DOHH2 (cell line): ENCODE data around the gene ADARB1.

Experiments used
- H3F3A ChIP-seq: fragments of 200-600 bp; sonication (generic), shearing (Covaris generic); 2 replicates; pipeline ENCODE4 v1.6.0; 2016; ENCODE audit warnings: antibody characterized with exemption, mild to moderate bottlenecking; ENCODE audit not compliant: control insufficient read depth, insufficient read depth
- H3K27ac ChIP-seq: fragments of 200-600 bp; sonication (generic); 2 replicates; pipeline ENCODE4 v1.5.1; 2014; ENCODE audit warnings: low read depth, mild to moderate bottlenecking, low read length, moderate library complexity
- H3K27me3 ChIP-seq: fragments of 200-600 bp; sonication (generic); 2 replicates; pipeline ENCODE4 v1.6.1; 2014; ENCODE audit warnings: mild to moderate bottlenecking, low read length, mixed read lengths; ENCODE audit not compliant: control insufficient read depth
- H3K36me3 ChIP-seq: fragments of 200-600 bp; sonication (generic); 2 replicates; pipeline ENCODE4 v1.6.1; 2014; ENCODE audit warnings: mild to moderate bottlenecking, low read length, moderate library complexity, mixed read lengths; ENCODE audit not compliant: control insufficient read depth
- H3K4me1 ChIP-seq: fragments of 200-600 bp; sonication (generic); 2 replicates; pipeline ENCODE4 v1.6.1; 2014; ENCODE audit warnings: mild to moderate bottlenecking, low read length, mixed read lengths; ENCODE audit not compliant: control insufficient read depth
- H3K4me2 ChIP-seq: fragments of 200-600 bp; sonication (generic); 2 replicates; pipeline ENCODE4 v1.6.0; 2014; ENCODE audit warnings: mild to moderate bottlenecking, low read length, moderate library complexity
- H3K4me3 ChIP-seq: fragments of 200-600 bp; sonication (generic); 2 replicates; pipeline ENCODE4 v1.5.1; 2014; ENCODE audit warnings: mild to moderate bottlenecking, low read length, mixed read lengths
- H3K79me2 ChIP-seq: fragments of 200-600 bp; sonication (generic); 2 replicates; pipeline ENCODE4 v1.6.1; 2014; ENCODE audit warnings: mild to moderate bottlenecking, low read length, mixed read lengths; ENCODE audit not compliant: control insufficient read depth
- H3K9me2 ChIP-seq: fragments of 200-600 bp; sonication (generic); replicated peaks from 2 replicates; pipeline ENCODE4 v1.6.1; 2014; ENCODE audit warnings: mild to moderate bottlenecking, low read length, mixed read lengths; ENCODE audit not compliant: control insufficient read depth
- H3K9me3 ChIP-seq: fragments of 200-600 bp; sonication (generic); 2 replicates; pipeline ENCODE4 v1.6.1; 2014; ENCODE audit warnings: antibody characterized with exemption, low read length, mixed read lengths; ENCODE audit not compliant: control insufficient read depth, insufficient read depth
- H4K20me1 ChIP-seq: fragments of 200-600 bp; sonication (generic); 2 replicates; pipeline ENCODE4 v1.6.0; 2014; ENCODE audit warnings: low read depth, mild to moderate bottlenecking, antibody characterized with exemption, low read length, moderate library complexity; ENCODE audit not compliant: control insufficient read depth, insufficient read depth
- CTCF ChIP-seq: fragments of 200-600 bp; sonication (generic); IDR thresholded peaks from one replicate; pipeline ENCODE4 v1.5.1; 2014; ENCODE audit warnings: antibody characterized with exemption, mild to moderate bottlenecking, low read depth, low read length; ENCODE audit not compliant: poor library complexity, severe bottlenecking
- EZH2phosphoT487 ChIP-seq: fragments of 200-600 bp; sonication (generic); IDR thresholded peaks from 2 replicates; pipeline ENCODE4 v1.6.1; 2017; ENCODE audit warnings: borderline replicate concordance, mild to moderate bottlenecking, antibody characterized with exemption, low read length, moderate library complexity, mixed read lengths

ADARB1 gene

GRCh38 chr21:45168522-45168921, 94.1 kb downstream of the ADARB1 start:
- H3K4me2 ChIP-seq, result no peak overlapping the region
- H3K9me2 ChIP-seq, result no peaks in the 10 kb centered on the region
- H3K27ac ChIP-seq, result no peak overlapping the region
- TF ChIP-seq CTCF (no peak), EZH2phosphoT487 (no peak)
- H3K27me3 ChIP-seq, result no peaks in the 10 kb centered on the region
- H3K36me3 ChIP-seq, result no peaks in the 10 kb centered on the region
- no peaks in the 10 kb centered on the region for H3K79me2 ChIP-seq
- no peaks in the 10 kb centered on the region for H3K4me1 ChIP-seq
- no peaks in the 10 kb centered on the region for H3K9me3 ChIP-seq
- no peak overlapping the region for H3K4me3 ChIP-seq
- H3F3A ChIP-seq, result no peaks in the 10 kb centered on the region
- no peaks in the 10 kb centered on the region for H4K20me1 ChIP-seq

GRCh38 chr21:45169001-45169400, 94.6 kb downstream of the ADARB1 start:
- H3K4me1 ChIP-seq, result no peaks in the 10 kb centered on the region
- H3K27ac ChIP-seq, result no peak overlapping the region
- H4K20me1 ChIP-seq, result no peaks in the 10 kb centered on the region
- no peaks in the 10 kb centered on the region for H3K9me3 ChIP-seq
- no peaks in the 10 kb centered on the region for H3K27me3 ChIP-seq
- no peak for TF ChIP-seq CTCF
- TF ChIP-seq EZH2phosphoT487, result no peak
- H3K36me3 ChIP-seq, result no peaks in the 10 kb centered on the region
- no peaks in the 10 kb centered on the region for H3F3A ChIP-seq
- no peak overlapping the region for H3K4me2 ChIP-seq
- no peaks in the 10 kb centered on the region for H3K9me2 ChIP-seq
- H3K4me3 ChIP-seq, result no peak overlapping the region
- no peaks in the 10 kb centered on the region for H3K79me2 ChIP-seq

- TF ChIP-seq EZH2phosphoT487 (no peak), CTCF (no peak)
- Histone ChIP-seq H3K27me3 (no peaks in the 10 kb centered on the region), H3K79me2 (no peaks in the 10 kb centered on the region), H3K4me2 (no peak overlapping the region), H3K9me2 (no peaks in the 10 kb centered on the region), H3F3A (no peaks in the 10 kb centered on the region), H4K20me1 (no peaks in the 10 kb centered on the region), H3K27ac (no peak overlapping the region), H3K4me3 (no peak overlapping the region), H3K36me3 (no peaks in the 10 kb centered on the region), H3K4me1 (no peaks in the 10 kb centered on the region), H3K9me3 (no peaks in the 10 kb centered on the region)
Observed at GRCh38 chr21:45169682-45170081, 95.3 kb downstream of the ADARB1 start.

- Histone ChIP-seq H3K4me2 (no peak overlapping the region), H3K4me1 (no peaks in the 10 kb centered on the region), H3K9me2 (no peaks in the 10 kb centered on the region), H3K79me2 (no peaks in the 10 kb centered on the region), H3K4me3 (no peak overlapping the region), H3K27me3 (no peaks in the 10 kb centered on the region), H3K27ac (no peak overlapping the region), H3K36me3 (no peaks in the 10 kb centered on the region), H3K9me3 (no peaks in the 10 kb centered on the region), H3F3A (no peaks in the 10 kb centered on the region), H4K20me1 (no peaks in the 10 kb centered on the region)
- TF ChIP-seq EZH2phosphoT487 (no peak), CTCF (no peak)
Observed at GRCh38 chr21:45170987-45171386, 96.6 kb downstream of the ADARB1 start.
